HepG2 (cell line): ENCODE measurements around the gene RAB43. TPM values are rescaled to one million over a fixed set of nuclear protein-coding genes. Genes with fewer than 3 reads are reported as not detected.

Source experiments
- ATAC-seq: fragments of 200-7000 bp; cut with Tn5 transposase; 3 replicates; pipeline ENCODE4 v1.9.1; 2020; ENCODE audit warnings: mild to moderate bottlenecking, moderate library complexity
- BruUV-seq: library from RNA; stranded (reverse); fragments of 400-500 nt; replicated peaks from 2 replicates; lab custom pipeline; 2021; lab: Mats Ljungman, UMichigan
- CTCF ChIA-PET: fragments of 300-600 bp; formaldehyde crosslinking; extraction: SDS; loops from one replicate; lab custom pipeline; 2021; ENCODE audit warnings: low total read pairs, inconsistent platforms, low intra/inter-chr PET ratio; lab: Yijun Ruan, JAX
- POLR2A ChIA-PET: fragments of 350-600 bp; sonication (Branson Sonifier 250); formaldehyde crosslinking; loops from one replicate; lab custom pipeline; 2020; ENCODE audit warnings: antibody characterized with exemption, inconsistent platforms; lab: Yijun Ruan, JAX
- DNase-seq: peaks from one replicate; pipeline ENCODE4 v3.0.0-alpha.2; 2015; ENCODE audit warnings: low spot score
- FAIRE-seq: peaks from 3 replicates; lab custom pipeline; 2011; peaks lifted over from hg19 to GRCh38; lab: Jason Lieb, UNC
- H2AFZ ChIP-seq: one replicate; pipeline ENCODE4 v1.6.1; 2011; ENCODE audit warnings: low read length, inconsistent platforms
- H3K27ac ChIP-seq: fragments of 300-600 bp; 3 replicates; pipeline ENCODE4 v1.8.0; 2011; ENCODE audit warnings: mixed run types, mild to moderate bottlenecking, mixed read lengths, low read length, inconsistent platforms; ENCODE audit not compliant: insufficient read depth; ENCODE audit errors: extremely low read length
- H3K27me3 ChIP-seq, 2 experiments: fragments of 200-600 bp in 1 of 2; 2 replicates in 1 of 2; 3 replicates in 1 of 2; pipeline versions ENCODE4 v1.6.0 to v1.8.0; 2011; ENCODE audit warnings: low read length in 2 of 2, mild to moderate bottlenecking in 2 of 2, moderate library complexity in 2 of 2, inconsistent platforms in 1 of 2; ENCODE audit not compliant: insufficient read depth in 2 of 2, control insufficient read depth in 1 of 2
- H3K36me3 ChIP-seq, 2 experiments: fragments of 200-600 bp in 1 of 2; replicated peaks in 1 of 2; 2 replicates in 1 of 2; 3 replicates in 1 of 2; pipeline versions ENCODE4 v1.5.1 to v1.8.0; 2011; ENCODE audit warnings: low read length in 2 of 2, inconsistent platforms in 1 of 2; ENCODE audit not compliant: insufficient read depth in 2 of 2, control insufficient read depth in 1 of 2
- H3K4me1 ChIP-seq: 2 replicates; pipeline ENCODE4 v1.5.1; 2012; ENCODE audit warnings: low read length, inconsistent platforms; ENCODE audit not compliant: insufficient read depth
- H3K4me2 ChIP-seq: 2 replicates; pipeline ENCODE4 v1.6.0; 2011; ENCODE audit warnings: low read depth, low read length, inconsistent platforms
- H3K4me3 ChIP-seq, 3 experiments: fragments of 200-600 bp in 1 of 3; sonication (generic), shearing (Covaris generic) in 1 of 3; replicated peaks in 1 of 3; 2 replicates each; pipeline ENCODE4 v1.5.1; 2011 to 2016; ENCODE audit warnings: low read length in 3 of 3, inconsistent platforms in 2 of 3, low read depth in 2 of 3, mild to moderate bottlenecking in 2 of 3, control low read depth in 1 of 3, mixed read lengths in 1 of 3; ENCODE audit not compliant: insufficient read depth in 1 of 3
- H3K79me2 ChIP-seq: one replicate; pipeline ENCODE4 v1.6.1; 2011; ENCODE audit warnings: low read length, inconsistent platforms; ENCODE audit not compliant: insufficient read depth
- H3K9ac ChIP-seq: 2 replicates; pipeline ENCODE4 v1.6.0; 2011; ENCODE audit warnings: mild to moderate bottlenecking, low read depth, low read length, inconsistent platforms; ENCODE audit not compliant: insufficient read depth
- H3K9me3 ChIP-seq: 2 replicates; pipeline ENCODE4 v1.5.1; 2012; ENCODE audit warnings: mild to moderate bottlenecking, low read length
- H4K20me1 ChIP-seq: 2 replicates; pipeline ENCODE4 v1.6.0; 2011; ENCODE audit warnings: inconsistent platforms, mild to moderate bottlenecking, low read length, moderate library complexity; ENCODE audit not compliant: insufficient read depth
- EEA1 ChIP-seq: sonication (generic); formaldehyde crosslinking; IDR thresholded peaks from 2 replicates; pipeline ENCODE4 v1.5.1; 2020; ENCODE audit warnings: mild to moderate bottlenecking, missing genetic modification reagents, borderline replicate concordance
- KLF13 ChIP-seq: sonication (generic); formaldehyde crosslinking; IDR thresholded peaks from 2 replicates; pipeline ENCODE4 v1.4.0; 2020; ENCODE audit warnings: mild to moderate bottlenecking, missing genetic modification reagents
- POLR2AphosphoS2 ChIP-seq: IDR thresholded peaks from 2 replicates; pipeline ENCODE4 v1.6.1; 2011; ENCODE audit warnings: low read depth, low read length, improper control_type of control experiment
- ZNF232 ChIP-seq: sonication (generic); formaldehyde crosslinking; IDR thresholded peaks from 2 replicates; pipeline ENCODE4 v1.4.0; 2020; ENCODE audit warnings: missing genetic modification reagents, borderline replicate concordance
- ZNF605 ChIP-seq: sonication (generic); formaldehyde crosslinking; IDR thresholded peaks from 2 replicates; pipeline ENCODE4 v1.8.0; 2022; ENCODE audit warnings: mild to moderate bottlenecking, missing genetic modification reagents
- WGBS: methylation state at CpG from one replicate; pipeline ENCODE4 v1.1.6; 2017; ENCODE audit warnings: low lambda C conversion rate; 5-methylcytosine and 5-hydroxymethylcytosine counted together
- in situ Hi-C: cut with HindIII; loops from 2 replicates; pipeline ENCODE4 v1.10.0; 2017; ENCODE audit warnings: low pct_unique_long_range_greater_than_20kb; ENCODE audit not compliant: extremely low pct_ligation_motif_present
- intact Hi-C: fragments of 100-400 bp; cut with micrococcal nuclease; formaldehyde crosslinking; loops from one replicate; pipeline ENCODE4 v1.10.0; 2022; ENCODE audit not compliant: unreplicated experiment
- polyA plus RNA-seq, 8 experiments: library from polyadenylated mRNA; depleted of rRNA in 3 of 8; stranded (reverse) in 7 of 8; unstranded in 1 of 8; fragments of >200 nt; fragmentation: Illumina TruSeq in 4 of 8; extraction: Trizol in 4 of 8; gene quantifications; 2 replicates each; pipeline versions ENCODE4 v1.2.1 to v1.2.3, GENCODE V29; 2011 to 2016; ENCODE audit warnings: low read depth in 4 of 8, missing spikeins in 1 of 8, mixed read lengths in 1 of 8; ENCODE audit not compliant: insufficient read depth in 1 of 8
- total RNA-seq, 5 experiments: library from RNA; depleted of rRNA; stranded (reverse); fragments of >200 nt; fragmentation: Illumina TruSeq; extraction: Trizol; gene quantifications; 2 replicates each; pipeline ENCODE4 v1.2.3, GENCODE V29; 2016; ENCODE audit warnings: low read depth in 1 of 5
- TF ChIP-seq, protein P1 (sequence below): sonication (generic); formaldehyde crosslinking; conservative IDR thresholded peaks from 2 replicates; pipeline ENCODE4 v1.4.0; 2020; ENCODE audit warnings: missing genetic modification reagents
- TF ChIP-seq, protein P2 (sequence below): IDR thresholded peaks from 2 replicates; pipeline ENCODE4 v1.6.1; 2012; ENCODE audit warnings: low read length, improper control_type of control experiment

The RAB43 gene
- total and polyA plus RNA-seq, 2 of the 13 experiments (the other 11 are each of a cell fraction or from before 2014, with no cell fraction given), result 11.8 to 18.4 TPM

DNA sequence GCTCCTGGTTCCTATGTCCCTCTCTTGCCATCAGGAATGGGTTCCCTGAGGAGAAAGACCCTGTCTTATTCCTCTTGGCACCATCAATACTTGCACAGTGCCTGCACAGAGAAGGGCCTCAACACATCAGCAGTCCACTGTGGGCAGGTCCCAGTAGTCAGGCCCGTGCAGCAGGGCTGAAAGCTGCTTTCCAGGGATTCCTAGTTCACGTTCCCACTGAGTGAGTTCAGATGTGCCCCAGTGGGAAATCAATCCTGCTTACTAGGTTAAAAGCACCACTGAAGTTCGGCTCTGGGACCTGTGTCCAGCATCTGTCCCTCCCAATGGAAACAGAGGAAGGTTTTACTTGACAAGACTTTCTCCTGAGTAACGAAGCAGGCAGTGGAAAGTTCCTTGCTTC is 15.7 kb downstream of the RAB43 start:
- ChIA-PET CTCF (no interaction called here), POLR2A (interaction anchor here (2.1 to 2.9 kb wide), 2 partner anchors 13 to 15 kb away, joined by 5 to 9 read pairs; partner anchors contain the start of gene RAB43)
- H4K20me1 ChIP-seq, result peaks cover 27% of the 10 kb centered on the region; the same call in 1 of the 2 replicates
- H3K27me3 ChIP-seq, result no peaks in the 10 kb centered on the region
- FAIRE-seq, result no peak
- H3K4me3 ChIP-seq, result no peak overlapping the region
- no peak overlapping the region for H3K27ac ChIP-seq
- no peaks in the 10 kb centered on the region for H3K9me3 ChIP-seq
- no TSS peak for BruUV-seq
- DNase-seq, result no peak
- H3K4me1 ChIP-seq, result peaks cover 16% of the 10 kb centered on the region
- WGBS, result 94% methylated on average over 4 of the region's 4 CpGs
- no peak overlapping the region for H2AFZ ChIP-seq
- peaks cover 49% of the 10 kb centered on the region for H3K79me2 ChIP-seq
- H3K4me2 ChIP-seq, result no peak overlapping the region
- peaks cover 2 to 39% of the 10 kb centered on the region in 2 experiments; a peak in 3 of 5 replicates for H3K36me3 ChIP-seq
- in situ Hi-C loops, result no loop called here
- no peak for ATAC-seq
- intact Hi-C loops, result no loop called here
- TF ChIP-seq, protein P1, sequence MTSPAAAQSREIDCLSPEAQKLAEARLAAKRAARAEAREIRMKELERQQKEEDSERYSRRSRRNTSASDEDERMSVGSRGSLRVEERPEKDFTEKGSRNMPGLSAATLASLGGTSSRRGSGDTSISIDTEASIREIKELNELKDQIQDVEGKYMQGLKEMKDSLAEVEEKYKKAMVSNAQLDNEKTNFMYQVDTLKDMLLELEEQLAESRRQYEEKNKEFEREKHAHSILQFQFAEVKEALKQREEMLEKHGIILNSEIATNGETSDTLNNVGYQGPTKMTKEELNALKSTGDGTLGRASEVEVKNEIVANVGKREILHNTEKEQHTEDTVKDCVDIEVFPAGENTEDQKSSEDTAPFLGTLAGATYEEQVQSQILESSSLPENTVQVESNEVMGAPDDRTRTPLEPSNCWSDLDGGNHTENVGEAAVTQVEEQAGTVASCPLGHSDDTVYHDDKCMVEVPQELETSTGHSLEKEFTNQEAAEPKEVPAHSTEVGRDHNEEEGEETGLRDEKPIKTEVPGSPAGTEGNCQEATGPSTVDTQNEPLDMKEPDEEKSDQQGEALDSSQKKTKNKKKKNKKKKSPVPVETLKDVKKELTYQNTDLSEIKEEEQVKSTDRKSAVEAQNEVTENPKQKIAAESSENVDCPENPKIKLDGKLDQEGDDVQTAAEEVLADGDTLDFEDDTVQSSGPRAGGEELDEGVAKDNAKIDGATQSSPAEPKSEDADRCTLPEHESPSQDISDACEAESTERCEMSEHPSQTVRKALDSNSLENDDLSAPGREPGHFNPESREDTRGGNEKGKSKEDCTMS (CRISPR knock-in tag), result no peak
- TF ChIP-seq KLF13, result no peak
- no peak for TF ChIP-seq ZNF605 (CRISPR knock-in tag)
- H3K9ac ChIP-seq, result no peak overlapping the region

- Histone ChIP-seq H3K36me3 (peaks cover 2 to 36% of the 10 kb centered on the region in 2 experiments; a peak in 4 of 5 replicates), H3K27me3 (no peaks in the 10 kb centered on the region), H3K9ac (no peak overlapping the region), H3K79me2 (peaks cover 48% of the 10 kb centered on the region), H3K27ac (no peak overlapping the region), H3K4me3 (no peak overlapping the region), H2AFZ (no peak overlapping the region), H3K4me1 (peaks cover 9% of the 10 kb centered on the region; the same call in 1 of the 2 replicates), H3K9me3 (no peaks in the 10 kb centered on the region), H4K20me1 (peaks cover 27% of the 10 kb centered on the region; the same call in 1 of the 2 replicates), H3K4me2 (no peak overlapping the region)
- DNase-seq (no peak), ATAC-seq (no peak), FAIRE-seq (no peak)
- intact Hi-C loops, result no loop called here
- BruUV-seq, result no TSS peak
- TF ChIP-seq, protein P2, sequence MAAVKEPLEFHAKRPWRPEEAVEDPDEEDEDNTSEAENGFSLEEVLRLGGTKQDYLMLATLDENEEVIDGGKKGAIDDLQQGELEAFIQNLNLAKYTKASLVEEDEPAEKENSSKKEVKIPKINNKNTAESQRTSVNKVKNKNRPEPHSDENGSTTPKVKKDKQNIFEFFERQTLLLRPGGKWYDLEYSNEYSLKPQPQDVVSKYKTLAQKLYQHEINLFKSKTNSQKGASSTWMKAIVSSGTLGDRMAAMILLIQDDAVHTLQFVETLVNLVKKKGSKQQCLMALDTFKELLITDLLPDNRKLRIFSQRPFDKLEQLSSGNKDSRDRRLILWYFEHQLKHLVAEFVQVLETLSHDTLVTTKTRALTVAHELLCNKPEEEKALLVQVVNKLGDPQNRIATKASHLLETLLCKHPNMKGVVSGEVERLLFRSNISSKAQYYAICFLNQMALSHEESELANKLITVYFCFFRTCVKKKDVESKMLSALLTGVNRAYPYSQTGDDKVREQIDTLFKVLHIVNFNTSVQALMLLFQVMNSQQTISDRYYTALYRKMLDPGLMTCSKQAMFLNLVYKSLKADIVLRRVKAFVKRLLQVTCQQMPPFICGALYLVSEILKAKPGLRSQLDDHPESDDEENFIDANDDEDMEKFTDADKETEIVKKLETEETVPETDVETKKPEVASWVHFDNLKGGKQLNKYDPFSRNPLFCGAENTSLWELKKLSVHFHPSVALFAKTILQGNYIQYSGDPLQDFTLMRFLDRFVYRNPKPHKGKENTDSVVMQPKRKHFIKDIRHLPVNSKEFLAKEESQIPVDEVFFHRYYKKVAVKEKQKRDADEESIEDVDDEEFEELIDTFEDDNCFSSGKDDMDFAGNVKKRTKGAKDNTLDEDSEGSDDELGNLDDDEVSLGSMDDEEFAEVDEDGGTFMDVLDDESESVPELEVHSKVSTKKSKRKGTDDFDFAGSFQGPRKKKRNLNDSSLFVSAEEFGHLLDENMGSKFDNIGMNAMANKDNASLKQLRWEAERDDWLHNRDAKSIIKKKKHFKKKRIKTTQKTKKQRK, result no peak
- no peak for TF ChIP-seq EEA1
- TF ChIP-seq POLR2AphosphoS2, result no peak
- TF ChIP-seq ZNF232 (CRISPR knock-in tag), result no peak
- WGBS, result 98% methylated on average over 5 of the region's 6 CpGs
- CTCF ChIA-PET, result no interaction called here
- in situ Hi-C loops, result no loop called here
- POLR2A ChIA-PET, result interaction anchor here (1.6 kb wide), 1 partner anchor 15 kb away, joined by 3 read pairs; no protein-coding TSS in a partner anchor
Observed at GRCh38 chr3:129104498-129105079, 17.0 kb downstream of the RAB43 start.
